GM15510 (cell line): ENCODE measurements around the gene LRRC7.

Experiments
- POLR2A ChIP-seq: IDR thresholded peaks from 3 replicates; pipeline ENCODE4 v1.6.1; 2011; ENCODE audit warnings: borderline replicate concordance; ENCODE audit not compliant: insufficient read length; ENCODE audit errors: extremely low read depth

Gene LRRC7

DNA sequence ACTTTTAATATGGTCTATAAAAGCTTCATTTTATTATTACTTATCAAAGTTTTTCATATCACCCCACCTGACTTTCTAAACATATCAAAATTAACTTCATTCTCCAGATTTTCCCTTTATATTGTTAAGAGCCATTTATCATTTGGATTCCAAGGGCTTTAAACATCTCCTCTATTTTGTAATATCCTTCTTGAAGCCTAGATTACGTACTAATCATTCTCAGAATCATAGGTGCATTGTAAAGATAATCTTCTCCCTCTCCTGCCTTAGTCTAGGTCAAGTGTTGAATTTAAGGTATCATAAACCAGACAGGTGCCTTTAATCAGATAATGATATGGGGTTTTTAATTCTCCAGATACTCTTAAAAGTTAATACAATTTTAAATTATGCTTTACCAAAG, 509.3 kb downstream of the LRRC7 start:
- no peak for TF ChIP-seq POLR2A

DNA sequence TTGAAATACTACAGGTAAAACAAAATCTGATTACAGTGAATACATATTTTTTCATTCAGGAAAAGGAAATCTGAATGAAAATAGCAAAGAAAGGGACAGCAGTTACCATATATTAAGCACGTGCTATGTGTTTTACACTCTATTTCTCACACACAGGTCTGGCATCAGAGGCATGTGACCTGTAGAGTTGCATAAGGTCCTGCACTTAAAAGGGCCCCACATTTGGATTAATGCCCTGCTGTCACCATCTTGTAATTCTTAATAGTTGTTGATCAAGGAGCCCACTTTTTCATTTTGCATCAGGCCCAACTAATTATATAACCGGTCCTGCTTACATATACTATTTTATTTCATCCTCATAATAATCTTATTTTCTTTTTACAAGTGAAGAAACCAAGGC, 511.8 kb downstream of the LRRC7 start:
- no peak for TF ChIP-seq POLR2A

DNA sequence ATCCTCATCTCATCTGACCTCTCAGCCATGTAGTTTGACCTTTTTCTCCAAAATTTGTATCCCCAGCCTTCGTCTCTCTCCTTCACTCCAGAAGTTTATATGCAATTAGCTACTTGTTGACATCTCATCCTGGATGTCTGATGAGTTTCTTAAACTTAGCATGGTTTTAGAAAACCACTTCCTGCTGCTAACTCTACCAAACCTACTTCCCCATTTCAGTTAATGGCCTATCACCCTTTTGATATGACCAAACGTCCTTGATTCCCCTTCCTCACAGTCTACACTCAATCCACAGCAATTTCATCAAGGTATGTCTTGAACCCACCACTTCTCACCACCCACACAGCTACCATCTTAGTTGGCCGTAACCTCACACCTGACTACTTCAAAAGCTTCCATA, 515.8 kb downstream of the LRRC7 start:
- no peak for TF ChIP-seq POLR2A

DNA sequence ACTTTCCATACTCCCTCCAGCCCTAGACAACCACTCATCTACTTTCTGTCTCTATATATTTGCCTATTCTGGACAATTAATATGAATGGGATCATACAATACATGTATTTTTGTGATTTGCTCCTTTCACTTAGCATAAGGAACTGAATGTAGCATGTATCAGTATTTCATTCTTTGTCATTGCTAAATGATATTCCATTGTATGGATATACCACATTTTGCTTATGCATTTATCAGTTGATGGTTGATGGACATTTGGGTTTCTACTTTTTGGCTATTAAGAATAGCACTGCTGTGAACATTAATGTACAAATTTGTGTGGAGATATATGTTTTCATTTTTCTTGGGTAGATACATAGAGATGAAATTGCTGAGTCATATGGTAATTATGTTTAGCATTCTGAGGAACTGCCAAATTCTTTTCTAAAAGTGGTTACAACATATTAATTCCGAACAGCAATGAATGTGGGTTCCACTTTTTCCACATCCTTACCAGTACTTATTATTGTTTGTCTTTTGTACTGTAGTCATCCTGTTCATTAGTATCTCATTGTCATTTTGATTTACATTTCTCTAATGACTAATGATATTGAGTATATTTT, 516.7 kb downstream of the LRRC7 start:
- no peak for TF ChIP-seq POLR2A

DNA sequence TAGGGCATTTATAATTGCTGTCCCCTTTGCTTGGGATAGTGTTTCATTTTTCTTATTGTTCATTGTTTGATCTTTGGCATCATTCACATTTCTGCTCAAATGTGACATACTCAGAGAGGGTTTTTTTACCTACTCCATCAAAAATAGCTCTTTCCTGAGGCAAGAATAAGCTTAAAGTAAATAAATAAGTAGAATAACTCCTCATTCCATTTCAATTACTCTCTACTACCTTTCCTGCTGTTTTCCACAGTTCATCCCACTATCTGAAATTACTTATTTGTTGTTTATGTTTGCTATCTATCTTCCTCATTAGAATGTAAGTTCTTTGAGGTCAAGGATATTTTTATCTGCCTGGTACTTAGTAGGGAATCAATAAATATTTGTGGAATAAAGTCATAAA, 517.8 kb downstream of the LRRC7 start:
- TF ChIP-seq POLR2A: no peak

DNA sequence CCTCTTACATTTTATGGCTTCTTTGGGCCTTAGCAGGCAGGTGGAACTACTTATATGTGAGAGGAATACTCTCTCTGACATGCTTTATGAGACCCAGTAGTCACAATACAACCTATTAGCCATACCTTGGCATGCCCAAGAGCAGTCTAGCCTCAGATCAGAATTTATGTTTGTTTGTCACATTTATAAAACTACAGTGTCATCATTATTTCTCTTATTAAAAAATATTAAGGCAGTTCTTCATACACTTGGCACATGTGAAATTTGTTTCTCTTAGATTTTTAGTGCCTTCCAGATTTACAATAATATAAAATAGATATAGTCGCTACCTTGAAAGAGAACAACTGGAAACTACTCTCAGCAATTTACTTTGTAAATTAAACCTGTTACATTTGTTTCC, 519.2 kb downstream of the LRRC7 start:
- no peak for TF ChIP-seq POLR2A

DNA sequence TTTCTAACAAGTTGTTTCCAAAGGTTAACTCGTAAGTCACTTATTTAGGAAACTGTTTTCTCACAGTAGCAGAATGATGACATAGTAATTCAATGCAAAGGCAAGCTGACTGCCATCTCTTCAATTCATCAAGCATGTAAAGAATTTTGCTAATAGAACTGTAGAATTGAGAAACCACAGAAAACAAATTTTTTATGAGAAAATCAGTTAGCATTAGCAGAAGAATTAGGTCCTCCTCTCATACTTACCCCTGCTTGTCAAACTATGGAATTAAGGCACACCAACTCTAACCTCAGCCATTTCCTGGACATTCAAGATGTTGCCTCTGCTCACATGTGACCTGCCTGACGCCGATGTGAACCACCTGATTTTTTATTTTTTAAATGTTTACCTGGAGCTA, 522.4 kb downstream of the LRRC7 start:
- no peak for TF ChIP-seq POLR2A

DNA sequence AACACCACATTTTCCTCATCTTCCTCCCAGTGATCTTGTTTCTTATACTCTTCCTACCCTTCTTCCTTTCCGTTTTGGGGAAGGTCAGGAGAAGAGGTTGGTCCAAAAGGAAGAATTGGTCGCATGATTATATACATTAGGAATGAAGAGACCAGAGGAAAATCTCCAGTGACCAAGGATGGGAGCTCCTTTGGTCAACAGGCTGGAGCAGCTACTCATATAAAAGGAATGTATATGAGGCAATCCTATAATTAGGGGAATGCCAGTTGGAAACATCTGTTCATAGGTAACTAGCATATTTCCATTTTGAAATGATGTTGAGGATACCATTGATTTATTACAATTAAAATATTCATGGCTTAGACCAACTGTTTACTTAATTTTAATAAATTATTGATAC, 523.2 kb downstream of the LRRC7 start:
- no peak for TF ChIP-seq POLR2A

DNA sequence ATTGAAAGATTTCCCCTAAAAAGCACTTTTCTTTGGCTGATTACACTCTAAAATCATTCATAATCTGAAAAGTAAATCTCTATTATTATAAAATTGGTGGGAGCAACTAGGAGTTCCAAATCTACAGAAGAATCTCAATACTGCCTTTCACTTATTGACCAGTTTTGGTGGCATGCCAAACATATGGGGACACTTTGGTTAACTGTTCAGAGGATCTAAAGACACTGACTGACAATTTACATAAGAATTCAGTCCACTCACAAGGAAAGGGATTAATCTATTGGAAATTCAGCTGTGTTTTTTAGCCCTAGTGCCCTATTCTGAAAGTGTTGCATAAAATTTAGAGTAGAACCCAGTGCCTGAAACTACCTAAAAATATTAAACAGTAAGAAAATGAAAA, 524.1 kb downstream of the LRRC7 start:
- TF ChIP-seq POLR2A: no peak

DNA sequence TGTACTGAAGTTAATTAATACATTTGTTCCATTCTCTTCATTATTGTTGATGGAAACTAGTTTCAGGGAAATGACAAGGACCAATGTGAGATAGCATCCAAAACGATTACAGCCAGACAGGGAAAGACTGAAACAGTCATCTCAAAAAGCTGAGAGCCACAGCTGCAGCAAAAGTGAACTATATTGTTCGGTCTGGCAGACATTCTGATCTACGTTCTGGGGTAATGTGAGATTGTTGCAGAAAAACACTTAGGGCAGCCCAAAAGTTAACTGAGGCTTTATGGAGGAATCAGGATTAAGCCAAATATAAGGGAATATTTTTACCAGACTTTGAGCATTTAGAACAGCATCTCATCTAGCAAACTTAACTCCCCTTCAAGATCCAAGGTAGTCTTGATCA, 524.8 kb downstream of the LRRC7 start:
- no peak for TF ChIP-seq POLR2A

DNA sequence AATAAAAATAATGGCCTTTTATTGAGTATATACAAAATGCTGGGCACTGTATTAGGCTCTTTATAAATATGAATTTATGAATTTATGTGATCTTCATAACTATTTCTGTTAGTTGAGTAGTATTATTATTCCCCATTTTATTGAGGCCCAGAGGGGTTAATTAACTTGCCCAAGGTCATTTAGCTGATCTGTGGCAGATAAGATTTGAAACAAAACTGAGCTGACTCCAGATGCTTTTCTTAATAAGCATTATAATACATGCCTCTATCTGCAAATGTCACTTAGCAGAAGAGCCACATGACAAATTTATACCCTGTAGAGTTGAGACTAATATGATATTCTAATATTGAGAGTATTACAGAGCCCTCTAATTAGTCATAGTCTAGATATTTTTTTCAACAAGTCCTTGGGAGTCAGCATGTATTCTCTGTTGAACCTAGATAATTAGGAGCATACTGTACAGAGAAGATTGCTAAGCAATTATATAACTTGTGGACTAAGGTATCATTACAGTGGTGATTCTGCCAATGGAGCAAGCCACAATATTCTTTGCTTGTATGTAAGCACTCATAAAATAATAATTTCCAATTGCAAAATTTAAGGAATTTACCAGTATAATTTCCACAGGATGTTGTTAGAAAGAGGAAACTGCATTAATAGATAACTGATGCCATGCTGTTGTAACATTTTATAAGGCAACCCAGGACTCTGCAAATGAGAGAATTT, 525.7 kb downstream of the LRRC7 start:
- no peak for TF ChIP-seq POLR2A

DNA sequence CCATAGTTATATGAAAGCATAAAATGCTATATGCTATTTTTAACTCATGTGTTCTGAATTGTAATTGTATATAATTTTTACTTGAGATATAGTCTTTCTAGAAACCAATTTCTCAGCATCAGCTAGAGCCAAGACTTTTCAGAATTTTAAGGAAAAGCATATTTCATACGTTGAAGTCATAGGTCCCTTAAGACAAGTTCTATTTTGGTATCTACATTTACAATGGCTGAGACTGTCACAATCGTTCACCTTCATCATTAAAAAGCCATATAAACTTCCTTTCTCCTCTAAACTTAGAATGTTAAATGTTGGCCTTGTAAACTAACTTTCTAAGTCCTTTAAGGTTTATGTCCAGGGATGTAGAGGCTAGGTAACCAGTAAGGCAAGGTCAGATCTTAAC, 533.5 kb downstream of the LRRC7 start:
- TF ChIP-seq POLR2A: no peak

DNA sequence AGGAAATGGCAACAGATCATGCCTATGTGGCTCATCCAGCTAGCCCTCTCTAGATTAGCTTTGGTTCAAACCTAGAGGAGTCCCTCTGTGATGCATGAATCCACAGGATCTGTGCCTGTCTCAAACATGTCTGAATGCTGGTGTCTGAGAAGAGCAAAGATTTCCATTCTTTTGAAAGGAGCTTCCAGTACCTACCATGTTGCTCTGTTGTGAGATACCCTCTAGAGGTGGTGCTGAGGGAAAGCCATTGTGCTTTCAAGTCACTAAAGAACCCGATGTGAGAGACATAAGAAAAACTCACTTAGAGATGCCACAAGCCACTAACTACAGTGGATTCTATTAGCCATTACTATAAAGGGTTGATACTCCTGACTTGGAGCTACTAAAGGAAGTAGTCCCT, 534.1 kb downstream of the LRRC7 start:
- no peak for TF ChIP-seq POLR2A

DNA sequence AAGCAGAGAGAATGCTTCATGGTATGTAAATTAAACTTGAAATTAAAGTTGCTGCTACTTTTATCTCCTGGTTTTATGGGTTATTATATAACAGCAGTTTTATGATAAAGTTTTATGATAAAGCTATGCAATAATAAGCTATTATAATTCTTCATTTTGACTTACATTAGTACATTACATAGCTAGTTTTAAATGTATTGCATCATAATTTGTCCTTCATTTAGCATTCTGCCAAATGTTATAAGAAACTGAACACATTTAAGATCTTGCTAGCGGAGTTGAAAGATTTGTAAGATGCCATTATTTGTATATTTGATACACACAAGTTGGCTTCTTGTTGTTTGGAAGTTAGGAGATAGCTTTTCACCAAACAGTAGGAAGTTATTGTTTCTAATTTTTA, 536.0 kb downstream of the LRRC7 start:
- no peak for TF ChIP-seq POLR2A

DNA sequence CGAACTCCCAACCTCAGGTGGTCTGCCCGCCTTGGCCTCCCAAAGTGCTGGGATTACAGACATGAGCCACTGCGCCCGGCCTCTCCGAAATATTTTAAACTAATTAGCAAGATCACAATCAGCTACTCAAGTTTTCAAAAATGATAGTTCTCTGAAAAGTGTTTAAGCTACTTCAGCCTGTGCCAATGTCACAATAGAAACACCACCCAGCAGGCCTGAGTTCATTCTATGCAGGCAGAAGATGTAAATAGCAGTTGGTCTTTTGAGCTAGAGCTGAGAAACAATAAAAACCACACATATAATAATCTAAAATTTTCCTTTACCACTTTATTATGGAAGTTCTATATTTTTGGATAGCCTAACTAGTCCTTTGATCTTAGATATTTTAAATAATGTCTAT, 541.5 kb downstream of the LRRC7 start:
- no peak for TF ChIP-seq POLR2A

DNA sequence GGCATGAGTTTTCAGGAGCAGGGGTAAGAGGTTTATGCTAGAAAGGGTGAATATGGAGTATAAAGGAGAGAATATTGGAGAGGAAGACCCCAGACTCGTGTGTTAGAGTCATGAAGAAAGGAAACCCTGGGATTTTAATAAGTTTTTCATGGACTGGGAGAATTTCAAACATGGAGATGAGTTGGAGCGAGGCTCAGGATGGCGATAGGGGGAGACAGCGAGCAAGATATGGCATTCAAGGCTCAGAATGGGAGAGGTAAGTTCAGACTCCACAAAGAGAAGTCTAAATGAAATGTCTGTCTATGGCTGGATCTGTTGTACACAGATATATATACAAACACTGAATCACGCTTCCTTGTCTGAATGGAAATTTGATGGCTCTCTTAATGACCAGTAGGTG, 545.1 kb downstream of the LRRC7 start:
- no peak for TF ChIP-seq POLR2A
